Lower leg skin (tissue), 3 donors: ENCODE results near the gene RNF7.

Experiments
- POLR2A ChIP-seq, 2 donors: fragments of 450-650 bp; IDR thresholded peaks; one replicate each; pipeline ENCODE4 v1.6.1; 2016 to 2017; ENCODE audit warnings: antibody characterized with exemption in 2 of 2, mild to moderate bottlenecking in 1 of 2, moderate library complexity in 1 of 2
- TF ChIP-seq, protein P1 (sequence below), 3 donors: fragments of 450-650 bp; IDR thresholded peaks; one replicate each; pipeline ENCODE4 v1.5.1; 2016; ENCODE audit warnings: antibody characterized with exemption in 3 of 3, mild to moderate bottlenecking in 3 of 3, moderate library complexity in 2 of 3

DNA sequence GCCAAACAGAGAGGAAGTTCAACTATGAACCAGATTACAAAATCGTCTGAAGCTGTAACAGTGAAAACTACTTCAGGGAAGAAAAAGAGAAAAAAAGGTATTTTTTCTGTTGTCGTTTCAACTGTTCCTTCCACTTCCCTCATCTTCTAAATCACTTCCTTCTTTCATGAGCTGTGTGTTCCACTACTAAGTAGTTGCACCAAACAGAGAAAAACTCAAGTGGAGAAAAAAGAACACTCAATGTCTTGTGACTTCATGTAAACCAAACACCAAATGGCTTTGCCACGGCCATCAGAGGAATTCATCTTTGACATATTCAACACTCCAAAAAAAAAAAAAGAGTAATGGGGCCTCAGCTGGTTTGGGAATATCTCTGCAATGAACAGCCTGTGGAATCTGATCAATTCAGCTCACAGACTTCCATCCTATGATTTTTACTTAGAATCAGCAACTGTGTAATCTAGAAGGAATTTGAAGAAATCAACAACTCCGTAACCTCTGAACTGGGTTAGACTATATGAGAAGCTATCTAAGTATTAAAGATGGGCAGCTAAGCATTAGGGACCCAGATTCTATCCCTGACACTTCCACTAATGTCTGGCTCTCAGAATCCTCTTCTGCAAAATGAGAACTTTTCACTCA is 47.5 kb upstream of the RNF7 start:
- TF ChIP-seq, protein P1, sequence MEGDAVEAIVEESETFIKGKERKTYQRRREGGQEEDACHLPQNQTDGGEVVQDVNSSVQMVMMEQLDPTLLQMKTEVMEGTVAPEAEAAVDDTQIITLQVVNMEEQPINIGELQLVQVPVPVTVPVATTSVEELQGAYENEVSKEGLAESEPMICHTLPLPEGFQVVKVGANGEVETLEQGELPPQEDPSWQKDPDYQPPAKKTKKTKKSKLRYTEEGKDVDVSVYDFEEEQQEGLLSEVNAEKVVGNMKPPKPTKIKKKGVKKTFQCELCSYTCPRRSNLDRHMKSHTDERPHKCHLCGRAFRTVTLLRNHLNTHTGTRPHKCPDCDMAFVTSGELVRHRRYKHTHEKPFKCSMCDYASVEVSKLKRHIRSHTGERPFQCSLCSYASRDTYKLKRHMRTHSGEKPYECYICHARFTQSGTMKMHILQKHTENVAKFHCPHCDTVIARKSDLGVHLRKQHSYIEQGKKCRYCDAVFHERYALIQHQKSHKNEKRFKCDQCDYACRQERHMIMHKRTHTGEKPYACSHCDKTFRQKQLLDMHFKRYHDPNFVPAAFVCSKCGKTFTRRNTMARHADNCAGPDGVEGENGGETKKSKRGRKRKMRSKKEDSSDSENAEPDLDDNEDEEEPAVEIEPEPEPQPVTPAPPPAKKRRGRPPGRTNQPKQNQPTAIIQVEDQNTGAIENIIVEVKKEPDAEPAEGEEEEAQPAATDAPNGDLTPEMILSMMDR (IDR thresholded peaks at IDR 0.05) = no peak
- no peak for TF ChIP-seq POLR2A (IDR thresholded peaks at IDR 0.05)
